PC-3 (cell line): Measurements from ENCODE around the gene AGBL1. TPM values are rescaled to one million over a fixed set of nuclear protein-coding genes. Genes with fewer than 3 reads are reported as not detected.

ENCODE experiments used
- ATAC-seq: fragments of 200-7000 bp; cut with Tn5 transposase; 2 replicates; pipeline ENCODE4 v1.9.1; 2020; ENCODE audit warnings: mild to moderate bottlenecking, moderate library complexity
- BruUV-seq: library from RNA; stranded (reverse); fragments of 400-500 nt; replicated peaks from 2 replicates; lab custom pipeline; 2021; lab: Mats Ljungman, UMichigan
- CTCF ChIA-PET: fragments of 300-600 bp; sonication (Branson Sonifier 250); formaldehyde crosslinking; loops from one replicate; lab custom pipeline; 2022; ENCODE audit warnings: antibody characterized with exemption; lab: Charles Lee
- POLR2A ChIA-PET: fragments of 300-600 bp; sonication (Branson Sonifier 250); formaldehyde crosslinking; loops from one replicate; lab custom pipeline; 2022; ENCODE audit warnings: antibody characterized with exemption; ENCODE audit not compliant: unreplicated experiment; lab: Charles Lee
- DNase-seq: peaks from one replicate; pipeline ENCODE4 v3.0.0-alpha.2; 2015
- H2AFZ ChIP-seq: fragments of 300-600 bp; sonication (generic); 2 replicates; pipeline ENCODE4 v1.6.0; 2016; ENCODE audit warnings: antibody characterized with exemption, low read length
- H3F3A ChIP-seq: fragments of 300-600 bp; sonication (generic); one replicate; pipeline ENCODE4 v1.6.0; 2017; ENCODE audit warnings: antibody characterized with exemption, low read length, control low read depth, mild to moderate bottlenecking; ENCODE audit not compliant: unreplicated experiment
- H3K27ac ChIP-seq: fragments of 300-600 bp; sonication (generic); 2 replicates; pipeline ENCODE4 v1.5.1; 2016; ENCODE audit warnings: mild to moderate bottlenecking, low read length
- H3K27me3 ChIP-seq: fragments of 300-600 bp; sonication (generic); 2 replicates; pipeline ENCODE4 v1.6.1; 2016; ENCODE audit warnings: low read length, mixed read lengths
- H3K36me3 ChIP-seq: fragments of 300-600 bp; sonication (generic); 2 replicates; pipeline ENCODE4 v1.6.1; 2016; ENCODE audit warnings: low read depth, mixed run types, low read length, mixed read lengths
- H3K4me1 ChIP-seq: fragments of 300-600 bp; sonication (generic); 2 replicates; pipeline ENCODE4 v1.5.1; 2016; ENCODE audit warnings: low read length; ENCODE audit not compliant: insufficient read depth
- H3K4me2 ChIP-seq: fragments of 300-600 bp; sonication (generic); 2 replicates; pipeline ENCODE4 v1.6.0; 2016; ENCODE audit warnings: low read length
- H3K4me3 ChIP-seq: fragments of 300-600 bp; sonication (generic); 2 replicates; pipeline ENCODE4 v1.5.1; 2016; ENCODE audit warnings: mild to moderate bottlenecking, low read length, mixed read lengths
- H3K79me2 ChIP-seq: fragments of 300-600 bp; sonication (generic); 2 replicates; pipeline ENCODE4 v1.6.1; 2017; ENCODE audit warnings: low read length, mixed read lengths
- H3K9ac ChIP-seq: fragments of 300-600 bp; sonication (generic); 2 replicates; pipeline ENCODE4 v1.6.0; 2016; ENCODE audit warnings: mild to moderate bottlenecking, low read length
- H3K9me2 ChIP-seq: fragments of 300-600 bp; sonication (generic); replicated peaks from 2 replicates; pipeline ENCODE4 v1.6.1; 2016; ENCODE audit warnings: mixed run types, low read length, mixed read lengths
- H3K9me3 ChIP-seq: fragments of 300-600 bp; sonication (generic); 2 replicates; pipeline ENCODE4 v1.6.1; 2016; ENCODE audit warnings: low read length, mixed read lengths
- H4K20me1 ChIP-seq: fragments of 300-600 bp; sonication (generic); 2 replicates; pipeline ENCODE4 v1.6.1; 2016; ENCODE audit warnings: low read length, mixed read lengths
- EZH2 ChIP-seq: fragments of 300-600 bp; sonication (generic); IDR thresholded peaks from one replicate; pipeline ENCODE4 v1.6.1; 2017; ENCODE audit warnings: antibody characterized with exemption, mild to moderate bottlenecking, low read length; ENCODE audit not compliant: unreplicated experiment
- EZH2phosphoT487 ChIP-seq: fragments of 300-600 bp; sonication (generic); IDR thresholded peaks from 2 replicates; pipeline ENCODE4 v1.6.1; 2018; ENCODE audit warnings: mild to moderate bottlenecking, antibody characterized with exemption, low read length, borderline replicate concordance
- intact Hi-C: fragments of 100-400 bp; cut with micrococcal nuclease; formaldehyde crosslinking; loops from 2 replicates; pipeline ENCODE4 v1.9.0; 2023
- total RNA-seq: library from RNA; depleted of rRNA; stranded (reverse); fragments of >200 nt; gene quantifications from 2 replicates; pipeline ENCODE4 v1.2.3, GENCODE V29; 2014
- TF ChIP-seq, protein P1 (sequence below): fragments of 300-600 bp; sonication (generic); conservative IDR thresholded peaks from 2 replicates; pipeline ENCODE4 v1.5.1; 2017; ENCODE audit warnings: antibody characterized with exemption, low read depth, mild to moderate bottlenecking, low read length

The AGBL1 gene
- total RNA-seq, 1 experiment from 2014 or later, result not detected

DNA sequence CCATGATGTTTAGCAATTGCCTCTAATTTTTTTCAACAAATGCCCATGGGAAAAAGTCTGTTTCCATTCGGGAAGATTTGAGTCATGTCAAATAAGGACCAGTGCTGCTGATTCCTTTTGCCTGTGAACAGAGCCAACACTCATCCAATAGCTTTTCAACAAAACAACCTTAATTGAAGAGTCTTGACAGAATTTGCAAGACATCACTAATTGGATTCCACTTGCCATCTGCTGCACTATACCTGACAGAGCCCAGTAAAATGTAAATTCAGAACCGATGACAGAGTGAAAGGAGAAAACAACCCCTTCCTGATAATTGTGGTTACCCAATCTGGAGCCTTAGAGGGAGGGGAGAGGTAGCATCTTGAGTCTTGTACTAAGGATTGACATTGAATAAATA, 426.7 kb downstream of the AGBL1 start:
- no peaks in the 10 kb centered on the region for H3K36me3 ChIP-seq
- no peaks in the 10 kb centered on the region for H3K79me2 ChIP-seq
- DNase-seq (no peak), ATAC-seq (no peak)
- no peaks in the 10 kb centered on the region for H4K20me1 ChIP-seq
- no peak overlapping the region for H3K4me3 ChIP-seq
- H2AFZ ChIP-seq, result no peak overlapping the region
- H3K4me1 ChIP-seq, result no peaks in the 10 kb centered on the region
- H3K9me3 ChIP-seq, result no peaks in the 10 kb centered on the region
- ChIA-PET POLR2A (no interaction called here), CTCF (no interaction called here)
- no peak overlapping the region for H3K9ac ChIP-seq
- intact Hi-C loops, result no loop called here
- no TSS peak for BruUV-seq
- no peak overlapping the region for H3K4me2 ChIP-seq
- H3K27ac ChIP-seq, result no peak overlapping the region
- H3K9me2 ChIP-seq, result no peaks in the 10 kb centered on the region
- TF ChIP-seq EZH2phosphoT487, result no peak
- TF ChIP-seq, protein P1, sequence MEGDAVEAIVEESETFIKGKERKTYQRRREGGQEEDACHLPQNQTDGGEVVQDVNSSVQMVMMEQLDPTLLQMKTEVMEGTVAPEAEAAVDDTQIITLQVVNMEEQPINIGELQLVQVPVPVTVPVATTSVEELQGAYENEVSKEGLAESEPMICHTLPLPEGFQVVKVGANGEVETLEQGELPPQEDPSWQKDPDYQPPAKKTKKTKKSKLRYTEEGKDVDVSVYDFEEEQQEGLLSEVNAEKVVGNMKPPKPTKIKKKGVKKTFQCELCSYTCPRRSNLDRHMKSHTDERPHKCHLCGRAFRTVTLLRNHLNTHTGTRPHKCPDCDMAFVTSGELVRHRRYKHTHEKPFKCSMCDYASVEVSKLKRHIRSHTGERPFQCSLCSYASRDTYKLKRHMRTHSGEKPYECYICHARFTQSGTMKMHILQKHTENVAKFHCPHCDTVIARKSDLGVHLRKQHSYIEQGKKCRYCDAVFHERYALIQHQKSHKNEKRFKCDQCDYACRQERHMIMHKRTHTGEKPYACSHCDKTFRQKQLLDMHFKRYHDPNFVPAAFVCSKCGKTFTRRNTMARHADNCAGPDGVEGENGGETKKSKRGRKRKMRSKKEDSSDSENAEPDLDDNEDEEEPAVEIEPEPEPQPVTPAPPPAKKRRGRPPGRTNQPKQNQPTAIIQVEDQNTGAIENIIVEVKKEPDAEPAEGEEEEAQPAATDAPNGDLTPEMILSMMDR, result no peak
- no peaks in the 10 kb centered on the region for H3K27me3 ChIP-seq
- H3F3A ChIP-seq, result no peaks in the 10 kb centered on the region

DNA sequence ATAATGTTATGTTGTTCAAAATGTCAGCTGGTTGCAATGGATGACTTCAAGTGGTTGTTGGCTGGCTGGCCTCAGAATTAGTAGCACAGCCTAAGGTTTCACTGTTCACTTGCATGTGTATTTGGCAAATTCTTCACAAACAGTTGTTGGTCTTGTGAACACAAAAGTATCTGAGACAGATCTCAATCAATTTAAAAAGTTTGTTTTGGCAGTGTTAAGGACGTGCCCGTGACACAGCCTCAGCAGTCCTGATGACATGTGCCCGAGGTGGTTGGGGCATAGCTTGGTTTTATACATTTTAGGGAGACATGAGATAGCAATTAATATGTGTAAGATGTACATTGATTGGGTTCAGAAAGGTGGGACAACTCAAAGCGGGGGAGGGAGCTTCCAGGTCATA, 436.0 kb downstream of the AGBL1 start:
- no peaks in the 10 kb centered on the region for H3K4me1 ChIP-seq
- CTCF ChIA-PET, result no interaction called here
- no peaks in the 10 kb centered on the region for H3K79me2 ChIP-seq
- POLR2A ChIA-PET, result no interaction called here
- no peaks in the 10 kb centered on the region for H4K20me1 ChIP-seq
- H3K27ac ChIP-seq, result no peak overlapping the region
- H3F3A ChIP-seq, result no peaks in the 10 kb centered on the region
- no TSS peak for BruUV-seq
- no peaks in the 10 kb centered on the region for H3K9me3 ChIP-seq
- no peak overlapping the region for H3K4me2 ChIP-seq
- H3K27me3 ChIP-seq, result no peaks in the 10 kb centered on the region
- intact Hi-C loops, result no loop called here
- DNase-seq (no peak), ATAC-seq (no peak)
- no peak overlapping the region for H3K9ac ChIP-seq
- no peaks in the 10 kb centered on the region for H3K36me3 ChIP-seq
- no peak overlapping the region for H2AFZ ChIP-seq
- H3K4me3 ChIP-seq, result no peak overlapping the region
- no peaks in the 10 kb centered on the region for H3K9me2 ChIP-seq
- TF ChIP-seq, protein P1, result no peak
- TF ChIP-seq EZH2 (no peak), EZH2phosphoT487 (no peak)

GRCh38 chr15:86522721-86523120, 443.1 kb downstream of the AGBL1 start:
- H3K4me2 ChIP-seq, result no peak overlapping the region
- CTCF ChIA-PET, result no interaction called here
- no peaks in the 10 kb centered on the region for H3K79me2 ChIP-seq
- no peaks in the 10 kb centered on the region for H3F3A ChIP-seq
- H2AFZ ChIP-seq, result no peak overlapping the region
- H3K36me3 ChIP-seq, result no peaks in the 10 kb centered on the region
- BruUV-seq, result no TSS peak
- no peak overlapping the region for H3K9ac ChIP-seq
- no peaks in the 10 kb centered on the region for H3K9me2 ChIP-seq
- H3K4me1 ChIP-seq, result no peaks in the 10 kb centered on the region
- ATAC-seq (no peak), DNase-seq (no peak)
- H3K27me3 ChIP-seq, result no peaks in the 10 kb centered on the region
- no peak overlapping the region for H3K27ac ChIP-seq
- H3K9me3 ChIP-seq, result no peaks in the 10 kb centered on the region
- intact Hi-C loops, result no loop called here
- H4K20me1 ChIP-seq, result no peaks in the 10 kb centered on the region
- POLR2A ChIA-PET, result no interaction called here
- TF ChIP-seq EZH2phosphoT487 (no peak), EZH2 (no peak)
- TF ChIP-seq, protein P1, result no peak
- H3K4me3 ChIP-seq, result no peak overlapping the region
